ENCODE results near the gene KCNIP3.
A peak's percentile ranks its signal among the peaks of the same experiment; 100 is the strongest.

KCNIP3 gene

DNA sequence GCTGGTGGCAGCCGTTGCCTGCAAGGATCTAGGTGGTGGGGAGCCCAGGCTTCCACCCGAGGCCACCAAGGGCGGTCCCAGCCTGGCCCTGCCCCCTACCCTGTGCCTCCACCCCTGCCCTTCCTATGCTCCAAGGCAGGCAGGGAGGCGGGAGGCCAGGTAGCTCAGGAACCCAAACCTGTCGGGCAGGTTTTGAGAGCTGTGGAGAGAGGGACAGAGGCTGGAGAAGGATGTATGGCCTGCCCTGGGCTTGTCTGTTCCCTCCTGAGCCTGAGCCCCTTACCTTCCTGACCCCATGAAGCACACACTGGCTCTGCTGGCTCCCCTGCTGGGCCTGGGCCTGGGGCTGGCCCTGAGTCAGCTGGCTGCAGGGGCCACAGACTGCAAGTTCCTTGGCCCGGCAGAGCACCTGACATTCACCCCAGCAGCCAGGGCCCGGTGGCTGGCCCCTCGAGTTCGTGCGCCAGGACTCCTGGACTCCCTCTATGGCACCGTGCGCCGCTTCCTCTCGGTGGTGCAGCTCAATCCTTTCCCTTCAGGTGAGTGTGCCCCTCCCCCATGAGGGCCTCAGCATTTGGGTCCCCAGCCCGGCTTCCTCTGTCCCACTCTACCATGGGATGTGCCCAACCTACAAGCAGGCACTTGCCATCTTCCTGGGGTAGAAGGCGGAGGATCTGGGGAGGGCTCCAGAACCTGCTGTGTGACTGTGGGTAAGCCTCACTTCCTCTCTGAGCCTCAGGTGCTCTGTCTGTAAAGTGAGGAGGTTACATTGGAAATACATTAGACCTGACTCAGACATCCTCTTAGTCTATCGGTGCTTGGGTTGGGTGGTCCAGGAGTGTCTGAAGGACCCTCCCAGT lies 22.6 kb upstream of the KCNIP3 start, which contains the start of gene PROM2:
TSS of gene PROM2 (plus strand) at position 159 of the 860 bp plus-strand sequence. CDS start at position 296, 137 bp downstream.
- DNase-seq (ENCODE audit: low read depth in 2 of 2): no peak

DNA sequence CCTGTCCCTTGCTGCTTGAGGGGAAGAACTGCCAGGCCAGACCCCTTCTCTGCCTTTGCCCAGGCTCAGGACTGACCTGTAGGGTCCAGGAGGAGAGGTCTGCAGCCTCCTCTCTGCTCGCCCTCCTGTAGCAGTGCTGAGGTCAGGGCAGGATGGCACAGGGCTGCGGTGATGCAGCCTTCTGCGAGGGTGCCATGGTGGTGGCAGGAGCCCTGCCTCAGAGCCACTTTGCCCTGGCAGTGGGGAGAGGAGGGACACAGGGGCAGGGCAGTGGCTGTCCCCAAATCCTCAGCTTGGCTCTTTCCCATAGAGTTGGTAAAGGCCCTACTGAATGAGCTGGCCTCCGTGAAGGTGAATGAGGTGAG lies 22.0 kb upstream of the KCNIP3 start:
- no peak for DNase-seq (ENCODE audit: low read depth in 2 of 2)

DNA sequence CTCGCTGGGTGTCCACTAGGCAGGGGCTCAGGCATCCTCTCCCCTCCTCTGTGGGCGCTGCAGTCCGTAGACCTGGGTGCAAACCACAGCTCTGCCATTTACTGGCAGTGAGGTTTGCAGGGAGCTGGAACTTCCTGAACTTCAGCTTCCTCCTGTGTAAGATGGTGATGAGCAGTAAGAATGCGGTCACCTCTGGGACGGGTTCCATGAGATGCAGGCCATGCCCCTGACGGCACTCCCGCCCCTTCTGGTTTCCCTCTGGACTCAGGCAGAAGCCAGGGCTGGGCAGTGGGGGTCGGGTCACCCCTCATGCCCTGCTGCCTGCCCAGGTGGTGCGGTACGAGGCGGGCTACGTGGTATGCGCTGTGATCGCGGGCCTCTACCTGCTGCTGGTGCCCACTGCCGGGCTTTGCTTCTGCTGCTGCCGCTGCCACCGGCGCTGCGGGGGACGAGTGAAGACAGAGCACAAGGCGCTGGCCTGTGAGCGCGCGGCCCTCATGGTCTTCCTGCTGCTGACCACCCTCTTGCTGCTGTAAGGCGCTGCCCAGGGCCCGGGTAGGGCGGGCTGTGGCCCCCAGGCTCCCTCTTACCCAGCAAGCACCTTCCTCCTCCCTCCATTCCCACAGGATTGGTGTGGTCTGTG lies 21.4 kb upstream of the KCNIP3 start:
- no peak for DNase-seq (ENCODE audit: low read depth in 2 of 2)

DNA sequence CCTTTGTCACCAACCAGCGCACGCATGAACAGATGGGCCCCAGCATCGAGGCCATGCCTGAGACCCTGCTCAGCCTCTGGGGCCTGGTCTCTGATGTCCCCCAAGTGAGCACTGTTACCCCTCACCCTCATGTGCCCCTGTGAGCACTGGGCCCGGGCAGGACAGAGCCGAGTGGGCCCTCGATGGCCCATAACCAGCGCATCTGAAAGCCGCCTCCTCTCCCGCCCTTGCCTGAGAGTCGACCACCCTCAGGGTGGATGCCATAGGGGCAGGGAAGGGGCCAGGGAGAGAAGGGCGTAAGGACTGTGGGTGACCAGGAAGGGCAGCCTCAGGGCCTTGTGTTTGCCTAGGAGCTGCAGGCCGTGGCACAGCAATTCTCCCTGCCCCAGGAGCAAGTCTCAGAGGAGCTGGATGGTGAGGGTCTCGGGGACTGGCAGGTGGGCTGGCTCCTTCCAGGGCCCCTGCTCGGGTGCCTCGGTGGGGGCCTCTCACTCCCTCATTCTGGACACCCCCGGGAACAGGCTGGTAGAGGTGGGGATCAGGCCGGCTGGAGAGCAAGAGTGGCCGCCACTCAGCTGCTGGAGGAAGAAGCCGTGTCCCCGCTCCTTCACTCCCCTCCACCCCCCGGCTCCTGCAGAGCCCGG lies 20.8 kb upstream of the KCNIP3 start:
- no peak for DNase-seq (ENCODE audit: low read depth in 2 of 2)

DNA sequence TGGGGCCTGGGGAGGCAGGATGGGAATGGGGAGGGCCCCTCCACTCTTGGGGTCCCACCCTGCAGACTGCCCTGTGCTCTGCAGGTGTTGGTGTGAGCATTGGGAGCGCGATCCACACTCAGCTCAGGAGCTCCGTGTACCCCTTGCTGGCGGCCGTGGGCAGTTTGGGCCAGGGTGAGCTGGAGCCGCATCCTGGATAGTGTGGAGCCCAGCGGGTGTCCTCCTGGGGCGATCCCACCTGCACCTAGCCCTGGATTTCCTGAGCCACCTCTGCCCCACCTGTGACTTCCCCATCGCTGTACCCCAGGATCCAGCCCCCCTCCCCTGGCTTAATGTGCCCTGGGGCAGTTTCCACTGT lies 20.3 kb upstream of the KCNIP3 start:
- no peak for DNase-seq (ENCODE audit: low read depth in 2 of 2)

DNA sequence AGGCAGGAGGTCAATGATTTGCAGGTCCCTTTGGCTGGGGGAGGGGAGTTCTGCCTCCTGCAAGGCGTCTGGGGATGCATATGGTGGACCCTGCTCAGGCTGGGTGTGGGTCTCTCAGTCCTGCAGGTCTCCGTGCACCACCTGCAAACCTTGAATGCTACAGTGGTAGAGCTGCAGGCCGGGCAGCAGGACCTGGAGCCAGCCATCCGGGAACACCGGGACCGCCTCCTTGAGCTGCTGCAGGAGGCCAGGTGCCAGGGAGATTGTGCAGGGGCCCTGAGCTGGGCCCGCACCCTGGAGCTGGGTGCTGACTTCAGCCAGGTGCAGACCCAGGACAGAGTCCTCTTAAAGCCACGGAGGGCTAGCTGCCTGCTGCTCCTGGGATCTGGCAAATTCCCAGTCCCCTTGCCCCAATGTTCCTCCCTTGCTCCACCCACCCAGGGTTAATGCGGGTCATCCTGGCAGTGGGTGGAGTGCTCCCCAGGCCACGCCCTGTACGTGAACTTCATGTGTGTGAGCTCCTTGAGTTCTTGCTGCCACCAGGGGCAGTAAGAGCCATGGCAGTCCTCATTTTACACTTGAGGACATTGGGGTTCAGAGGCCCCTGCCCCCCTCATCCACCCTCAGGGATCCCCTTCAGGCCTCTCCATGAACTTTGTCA lies 19.8 kb upstream of the KCNIP3 start:
- no peak for DNase-seq (ENCODE audit: low read depth in 2 of 2)

DNA sequence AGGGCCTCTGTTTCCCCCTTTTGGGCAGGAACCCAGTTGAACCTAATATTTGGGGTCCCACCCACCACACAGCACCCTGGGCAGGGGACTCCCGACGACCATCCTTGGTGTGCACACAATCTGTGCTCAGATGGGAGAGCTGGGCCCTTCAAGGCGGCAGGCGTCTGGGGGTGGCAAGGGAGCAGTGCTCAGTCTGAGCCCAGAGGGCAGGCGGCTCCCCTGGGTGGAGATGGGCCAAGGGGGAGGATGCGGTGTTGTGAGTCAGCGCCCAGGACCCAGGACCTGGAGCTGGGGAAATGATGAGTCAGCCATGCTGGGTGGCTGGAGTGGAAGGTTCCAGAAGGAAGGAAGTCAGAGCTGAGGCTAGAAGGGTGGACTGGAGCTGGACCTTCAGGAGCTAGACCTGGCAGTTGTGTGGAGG lies 19.1 kb upstream of the KCNIP3 start:
- DNase-seq (ENCODE audit: low read depth in 2 of 2): peak in 1 of 2 experiments; percentile 8

DNA sequence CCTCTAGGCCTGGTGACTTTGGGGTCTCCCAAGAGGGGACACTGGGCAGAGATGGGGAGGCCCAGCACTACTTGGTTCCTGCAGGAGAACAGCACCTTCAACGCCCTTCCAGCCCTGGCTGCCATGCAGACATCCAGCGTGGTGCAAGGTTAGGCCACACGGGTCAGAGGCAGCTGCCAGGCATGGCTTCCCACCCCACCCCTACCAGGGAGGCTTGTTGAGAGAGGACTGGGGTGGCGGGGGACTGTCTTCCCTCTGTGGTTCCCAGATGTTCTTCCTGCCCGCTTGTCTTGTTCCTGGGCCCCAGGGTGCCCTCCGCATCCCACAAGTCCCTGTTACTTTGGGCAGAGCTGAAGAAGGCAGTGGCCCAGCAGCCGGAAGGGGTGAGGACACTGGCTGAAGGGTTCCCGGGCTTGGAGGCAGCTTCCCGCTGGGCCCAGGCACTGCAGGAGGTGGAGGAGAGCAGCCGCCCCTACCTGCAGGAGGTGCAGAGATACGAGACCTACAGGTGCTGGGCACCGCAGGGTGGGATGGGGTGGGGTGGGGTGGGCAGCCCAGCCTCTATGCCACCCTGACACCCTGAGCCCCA lies 18.4 kb upstream of the KCNIP3 start:
- no peak for DNase-seq (ENCODE audit: low read depth in 2 of 2)

DNA sequence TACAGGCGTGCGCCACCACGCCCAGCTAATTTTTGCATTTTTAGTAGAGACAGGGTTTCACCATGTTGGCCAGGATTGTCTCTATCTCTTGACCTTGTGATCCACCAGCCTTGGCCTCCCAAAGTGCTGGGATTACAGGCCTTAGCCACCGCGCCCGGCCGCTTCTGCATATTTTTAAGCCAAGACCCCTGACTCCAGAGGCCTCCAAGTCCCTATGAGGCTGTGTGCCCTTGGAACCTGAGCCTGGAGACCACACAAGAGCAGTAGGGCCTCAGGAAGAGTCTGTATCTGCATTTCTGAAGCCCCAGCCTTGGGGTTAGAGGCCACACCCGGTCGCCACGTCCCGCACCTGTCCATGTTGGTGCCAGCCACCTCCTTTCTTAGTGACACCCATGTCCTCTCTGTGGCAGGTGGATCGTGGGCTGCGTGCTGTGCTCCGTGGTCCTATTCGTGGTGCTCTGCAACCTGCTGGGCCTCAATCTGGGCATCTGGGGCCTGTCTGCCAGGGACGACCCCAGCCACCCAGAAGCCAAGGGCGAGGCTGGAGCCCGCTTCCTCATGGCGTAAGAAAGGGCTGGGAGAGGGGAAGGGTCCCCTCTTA lies 17.6 kb upstream of the KCNIP3 start:
- no peak for DNase-seq (ENCODE audit: low read depth in 2 of 2)

DNA sequence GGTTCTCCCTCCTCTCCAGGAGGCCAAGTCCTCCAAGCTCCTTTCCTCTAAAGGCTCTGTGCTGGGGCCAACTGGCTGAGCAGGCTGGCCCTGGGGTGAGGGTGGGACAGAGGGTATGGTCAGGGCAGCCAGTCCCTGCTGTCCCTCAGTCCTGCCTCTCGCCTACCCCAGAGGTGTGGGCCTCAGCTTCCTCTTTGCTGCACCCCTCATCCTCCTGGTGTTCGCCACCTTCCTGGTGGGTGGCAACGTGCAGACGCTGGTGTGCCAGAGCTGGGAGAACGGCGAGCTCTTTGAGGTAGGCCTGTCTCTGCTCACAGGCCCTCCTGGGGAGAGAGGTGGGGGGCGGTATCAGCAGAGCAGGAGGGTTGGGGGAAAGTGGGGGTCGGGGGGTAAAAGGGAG lies 16.1 kb upstream of the KCNIP3 start:
- DNase-seq (ENCODE audit: low read depth in 2 of 2): no peak

DNA sequence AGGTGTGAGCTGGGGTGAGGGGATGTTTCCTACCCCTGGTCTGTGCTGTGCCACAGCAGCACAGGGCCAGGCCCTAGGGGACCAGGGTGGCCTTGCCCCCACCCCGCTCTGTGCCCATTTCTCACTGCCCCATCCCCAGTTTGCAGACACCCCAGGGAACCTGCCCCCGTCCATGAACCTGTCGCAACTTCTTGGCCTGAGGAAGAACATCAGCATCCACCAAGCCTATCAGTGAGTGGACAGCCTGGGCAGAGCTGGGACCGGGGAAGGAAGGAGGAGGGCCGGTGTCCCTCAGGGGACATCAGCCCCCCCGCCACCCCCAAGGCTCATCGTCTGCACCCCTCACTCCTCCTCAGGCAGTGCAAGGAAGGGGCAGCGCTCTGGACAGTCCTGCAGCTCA lies 15.4 kb upstream of the KCNIP3 start:
- no peak for DNase-seq (ENCODE audit: low read depth in 2 of 2)

DNA sequence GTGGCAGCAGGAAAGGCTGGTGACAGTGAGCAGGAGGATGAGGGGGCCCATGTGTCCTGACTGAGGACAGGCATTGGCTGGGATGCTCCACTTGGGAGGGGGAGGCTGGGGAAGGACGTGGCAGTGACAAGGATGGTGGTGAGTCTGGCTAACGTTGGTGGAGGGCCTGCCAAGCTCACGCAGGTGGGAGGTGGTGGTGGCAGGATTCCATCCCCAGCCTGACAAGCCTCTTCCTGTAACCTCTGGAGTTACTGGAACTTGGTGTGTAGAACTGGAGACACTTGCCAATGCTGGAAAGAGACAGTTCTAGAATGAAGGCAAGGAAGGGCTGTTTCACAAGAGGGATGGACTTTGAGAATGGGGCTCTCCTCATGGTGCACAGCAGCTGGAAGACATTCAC lies 14.7 kb upstream of the KCNIP3 start:
- DNase-seq (ENCODE audit: low read depth in 2 of 2): no peak

DNA sequence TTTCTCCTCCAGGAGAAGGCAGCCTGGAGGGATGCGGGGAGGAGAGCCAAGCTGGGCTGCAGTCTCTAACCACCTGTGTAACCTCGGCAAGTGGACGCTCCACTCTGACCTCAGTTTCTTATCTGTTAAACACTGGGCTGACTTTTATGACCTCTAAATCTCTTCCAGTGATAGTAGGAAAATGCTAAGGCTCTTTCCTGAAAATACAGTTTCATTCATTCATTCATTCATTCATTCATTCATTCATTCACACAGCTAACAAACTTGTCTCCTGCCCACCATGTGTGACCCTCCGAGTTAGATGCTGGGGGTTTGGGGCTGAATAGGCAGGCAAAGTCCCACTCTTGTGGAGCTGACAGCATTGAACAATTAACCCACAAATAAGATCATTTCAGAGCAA lies 13.6 kb upstream of the KCNIP3 start:
- DNase-seq (ENCODE audit: low read depth in 2 of 2): no peak

DNA sequence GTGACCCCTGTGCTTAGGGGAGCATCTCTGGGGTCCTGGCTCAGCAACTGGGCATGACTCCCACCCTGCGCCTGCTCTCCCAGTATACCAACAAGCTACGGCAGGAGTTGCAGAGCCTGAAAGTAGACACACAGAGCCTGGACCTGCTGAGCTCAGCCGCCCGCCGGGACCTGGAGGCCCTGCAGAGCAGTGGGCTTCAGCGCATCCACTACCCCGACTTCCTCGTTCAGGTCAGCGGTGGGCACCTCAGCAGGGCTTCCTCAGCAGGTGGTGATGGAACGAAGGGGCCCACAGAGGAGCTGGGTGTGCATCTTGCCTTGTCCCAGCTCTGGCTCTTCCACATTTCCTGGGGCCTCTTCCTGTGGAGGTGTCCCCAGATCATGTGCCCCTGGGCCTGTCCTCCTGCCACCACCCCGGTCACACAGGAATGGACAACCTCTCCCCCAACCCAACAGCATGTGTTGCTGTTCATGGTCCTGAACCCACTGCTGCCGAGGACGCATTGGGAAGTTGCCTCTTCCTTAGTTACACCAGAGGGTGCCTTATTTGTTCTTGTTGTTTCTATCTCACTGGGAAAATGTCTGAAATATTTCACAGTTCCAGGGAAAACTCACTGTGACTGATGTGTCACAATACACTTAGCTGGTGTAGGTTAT lies 12.1 kb upstream of the KCNIP3 start:
- no peak for DNase-seq (ENCODE audit: low read depth in 2 of 2)

DNA sequence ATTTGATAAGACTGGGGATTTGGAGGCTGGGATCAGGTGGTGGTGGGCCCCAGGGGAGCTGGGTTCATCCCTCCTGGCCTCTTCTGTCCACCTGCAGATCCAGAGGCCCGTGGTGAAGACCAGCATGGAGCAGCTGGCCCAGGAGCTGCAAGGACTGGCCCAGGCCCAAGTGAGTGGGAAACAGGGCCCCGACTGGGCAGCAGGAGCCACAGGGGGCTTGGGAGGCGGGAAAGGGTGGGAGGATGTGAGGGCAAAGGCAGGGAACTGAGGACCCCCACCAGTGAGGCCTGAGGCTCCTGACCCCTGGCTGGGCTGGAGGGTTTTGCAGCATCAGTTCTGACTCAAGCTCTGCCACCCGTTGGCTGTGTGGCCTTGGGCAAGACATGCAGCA lies 11.6 kb upstream of the KCNIP3 start:
- no peak for DNase-seq (ENCODE audit: low read depth in 2 of 2)

DNA sequence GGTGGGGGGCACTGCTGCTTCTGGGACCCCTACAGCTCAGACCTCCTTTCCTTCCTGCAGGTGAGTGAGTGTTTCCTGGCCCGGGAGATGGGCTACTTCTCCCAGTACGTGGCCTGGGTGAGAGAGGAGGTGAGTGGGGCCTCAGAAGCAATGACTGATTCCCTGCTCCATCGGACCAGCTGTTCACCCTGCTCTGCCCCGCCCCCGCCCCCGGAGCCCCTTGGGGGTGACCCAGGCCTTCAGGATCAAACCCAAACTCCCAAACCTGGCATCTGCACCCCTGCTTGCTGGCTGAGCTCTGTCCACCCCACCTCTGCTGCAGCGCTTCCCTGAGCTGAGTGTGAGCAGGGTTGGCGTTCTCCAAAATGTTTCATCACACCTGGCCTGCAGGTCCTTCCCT lies 9.8 kb upstream of the KCNIP3 start:
- DNase-seq (ENCODE audit: low read depth in 2 of 2): no peak

DNA sequence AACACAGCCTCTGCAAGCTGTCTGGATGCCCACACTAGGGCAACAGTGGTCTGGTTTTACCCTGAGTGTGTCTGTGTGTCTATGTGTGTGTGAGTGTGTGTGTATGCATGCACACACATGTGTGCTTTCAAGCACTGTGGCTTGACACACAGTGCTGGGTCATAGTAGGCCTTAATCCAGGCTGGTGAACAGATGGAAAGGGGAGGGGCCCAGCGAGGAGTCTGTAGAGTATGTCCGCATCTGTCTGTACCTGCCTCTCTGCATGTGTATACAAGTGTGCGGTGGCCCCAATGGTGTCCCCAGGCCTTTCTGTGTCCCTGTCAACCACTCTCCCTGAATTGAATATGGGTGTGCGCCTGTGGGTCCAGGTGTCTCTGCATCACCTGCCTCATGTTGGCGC lies 9.3 kb upstream of the KCNIP3 start:
- DNase-seq (ENCODE audit: low read depth in 2 of 2): no peak

DNA sequence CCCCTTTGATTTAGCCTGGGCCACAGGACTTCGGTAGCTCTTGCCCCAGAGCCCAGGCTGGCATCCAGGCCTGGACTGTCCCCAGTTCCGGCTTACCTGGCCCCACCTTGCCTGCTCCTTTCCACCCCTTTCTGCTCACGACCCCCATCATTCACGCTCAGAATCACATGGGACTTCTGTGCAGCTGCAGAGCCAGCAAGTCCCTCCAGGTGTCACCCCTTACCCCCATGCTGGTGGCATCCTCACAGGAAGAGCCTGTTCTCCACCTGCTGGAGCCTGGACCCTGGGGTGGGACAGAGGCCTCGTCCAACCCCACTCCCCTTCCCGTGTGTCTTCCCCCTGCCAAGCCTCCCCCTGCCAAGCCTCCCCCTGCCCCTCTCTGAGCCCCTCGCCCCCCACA lies 7.9 kb upstream of the KCNIP3 start:
- no peak for DNase-seq (ENCODE audit: low read depth in 2 of 2)

DNA sequence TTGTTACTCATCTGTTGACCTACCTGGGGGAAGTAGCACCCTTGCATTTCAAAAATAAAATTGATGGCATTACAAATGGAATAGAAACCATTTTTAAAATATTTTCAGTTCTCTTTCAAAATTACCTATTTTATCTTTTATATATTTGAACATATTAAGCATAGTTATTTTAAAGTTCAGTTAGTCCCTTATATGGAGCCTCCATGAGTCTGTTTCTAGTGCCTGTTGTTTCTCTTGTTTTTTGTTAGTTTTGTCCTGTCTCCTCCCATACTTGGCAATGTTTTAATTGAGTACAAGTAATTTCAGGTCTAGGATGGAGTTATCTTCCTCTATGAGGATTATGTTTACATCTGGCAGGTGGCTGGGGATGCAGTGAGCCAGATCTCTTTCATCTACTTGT lies 5.9 kb upstream of the KCNIP3 start:
- DNase-seq (ENCODE audit: low read depth in 2 of 2): no peak

DNA sequence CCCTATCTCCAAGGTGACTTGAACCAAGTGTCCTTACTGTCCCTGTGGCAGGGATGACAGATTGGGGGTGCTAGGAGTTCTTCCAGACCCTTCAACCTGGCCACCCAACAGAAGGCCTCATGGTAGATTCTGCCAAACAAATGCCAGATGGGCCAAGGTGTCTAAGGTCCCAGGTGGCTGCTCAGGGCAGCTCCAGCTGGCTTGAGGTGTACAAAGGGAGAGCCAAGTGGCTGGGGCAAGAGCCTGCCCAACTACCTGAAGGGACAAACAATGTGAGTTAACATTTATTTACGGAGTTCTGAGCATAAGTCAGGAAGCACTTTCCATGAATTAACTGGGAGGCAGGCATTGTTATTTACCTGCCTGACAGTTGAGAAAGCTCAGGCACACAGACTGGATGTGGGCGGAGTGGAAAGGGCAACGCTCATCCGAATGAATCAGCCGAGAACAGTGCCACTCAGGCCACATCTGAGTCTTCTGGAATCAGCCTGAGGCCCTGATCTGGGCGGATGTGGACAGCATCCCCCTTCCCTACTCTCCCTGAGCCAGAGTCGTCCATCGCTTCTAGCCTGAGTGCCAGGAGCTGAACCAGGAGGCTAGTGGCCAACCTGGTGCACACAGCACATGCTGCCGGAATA lies 4.4 kb upstream of the KCNIP3 start:
- DNase-seq (ENCODE audit: low read depth in 2 of 2): no peak

Measured in fibroblast of skin of left quadriceps (primary cell).